IPS-18c (cell line): ENCODE measurements around the gene CCT7.
"Not testable (repeated sequence)": the region's sequence is repeated elsewhere in the genome, so short reads cannot be mapped to it uniquely, and the experiment has no call there.

Experiments
- H3K4me3 ChIP-seq: 2 replicates; pipeline ENCODE4 v1.7.0; 2013; ENCODE audit warnings: low read depth, mild to moderate bottlenecking, low read length, moderate library complexity; ENCODE audit not compliant: insufficient read depth
- H3K9me3 ChIP-seq: one replicate; pipeline ENCODE4 v1.6.1; 2013; ENCODE audit warnings: mild to moderate bottlenecking, low read length, moderate library complexity; ENCODE audit not compliant: control insufficient read depth, insufficient read depth

Gene CCT7

GRCh38 chr2:73233932-73234832, at the start of gene CCT7:
TSS of gene CCT7 (plus strand) at chr2:73234308. CDS start at chr2:73234379, 71 bp downstream.
- no peaks in the 10 kb centered on the region for H3K9me3 ChIP-seq
- H3K4me3 ChIP-seq, result peak within 1 kb of the TSS; percentile 93

GRCh38 chr2:73185965-73186364, 48.1 kb upstream of the CCT7 start:
- peaks cover 2% of the 10 kb centered on the region for H3K9me3 ChIP-seq
- no peak overlapping the region for H3K4me3 ChIP-seq

- no peak overlapping the region for H3K4me3 ChIP-seq
- H3K9me3 ChIP-seq, result peaks cover 2% of the 10 kb centered on the region
Observed at GRCh38 chr2:73187549-73187948, 46.6 kb upstream of the CCT7 start.

DNA sequence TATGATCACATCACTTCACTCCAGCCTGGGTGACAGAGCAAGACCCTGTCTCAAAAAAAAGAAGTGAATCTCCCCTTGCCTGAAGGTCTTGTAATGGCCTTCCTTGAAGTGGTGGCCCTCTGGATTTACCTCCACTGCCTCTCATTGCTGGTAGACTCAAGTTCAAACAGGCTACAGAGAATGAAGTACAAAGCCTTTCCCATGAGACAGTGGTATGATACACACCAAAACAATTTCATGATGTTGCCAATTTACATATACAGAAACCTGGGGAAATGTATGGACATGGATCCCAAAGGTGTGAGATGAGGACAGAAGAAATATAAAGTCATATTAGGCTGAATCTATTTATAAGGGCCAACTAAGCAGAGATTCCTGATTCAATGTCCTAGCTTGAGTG, 36.5 kb upstream of the CCT7 start:
- Histone ChIP-seq H3K4me3 (no peak overlapping the region), H3K9me3 (no peaks in the 10 kb centered on the region)

DNA sequence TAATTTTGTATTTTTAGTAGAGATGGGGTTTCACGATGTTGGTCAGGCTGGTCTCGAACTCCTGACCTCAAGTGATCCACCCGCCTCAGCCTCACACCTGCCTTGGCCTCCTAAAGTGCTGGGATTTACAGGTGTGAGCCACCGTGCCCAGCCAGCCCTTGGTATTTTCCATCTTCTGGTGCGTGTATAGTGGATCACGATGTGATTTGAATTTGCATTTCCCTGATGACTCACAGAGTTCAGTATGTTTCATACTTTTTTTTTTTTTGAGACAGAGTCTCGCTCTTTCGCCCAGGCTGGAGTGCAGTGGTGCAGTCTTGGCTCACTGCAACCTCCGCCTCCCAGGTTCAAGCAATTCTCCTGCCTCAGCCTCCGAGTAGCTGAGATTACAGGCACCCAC, 33.8 kb upstream of the CCT7 start:
- not testable (repeated sequence) for H3K4me3 ChIP-seq, H3K9me3 ChIP-seq

- Histone ChIP-seq H3K4me3 (peak within 1 kb of the TSS; percentile 45), H3K9me3 (peaks cover 3% of the 10 kb centered on the region)
Observed at GRCh38 chr2:73202156-73203054, 31.7 kb upstream of the CCT7 start, which contains the start of gene NOTO. TSS of gene NOTO (plus strand) at chr2:73202574. CDS start at chr2:73202667, 93 bp downstream.

DNA sequence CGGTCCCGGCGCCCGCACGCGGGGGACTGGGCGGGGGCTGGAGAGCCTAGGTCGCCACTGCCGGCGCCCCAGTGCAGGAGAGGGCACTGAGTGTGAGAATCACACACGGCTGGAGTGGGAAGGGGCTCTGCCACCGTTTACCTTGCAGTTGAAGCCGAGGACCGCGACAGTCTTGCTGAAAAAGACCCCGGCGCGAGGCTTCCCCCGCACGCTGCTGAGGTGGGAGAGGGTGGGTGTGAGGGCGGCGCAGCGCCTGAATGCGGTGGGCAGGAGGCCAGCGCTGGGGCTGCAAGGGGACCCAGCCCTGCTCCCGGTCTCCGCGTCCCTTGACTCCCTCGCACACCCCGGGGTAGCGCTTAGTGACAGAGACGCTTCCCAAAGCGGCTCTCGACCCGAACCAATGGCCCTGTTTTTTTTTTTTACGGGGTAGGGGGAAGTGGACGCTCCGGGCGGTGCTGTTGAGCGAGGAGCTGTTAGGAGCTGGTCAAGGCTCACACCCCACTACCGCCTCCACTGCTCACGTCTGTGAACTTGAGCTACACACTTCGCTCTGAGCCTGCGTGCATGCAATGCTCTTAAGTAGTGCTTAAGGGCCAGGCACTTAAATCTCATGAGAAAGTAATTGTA, 30.9 kb upstream of the CCT7 start:
- Histone ChIP-seq H3K9me3 (peaks cover 3% of the 10 kb centered on the region), H3K4me3 (peak overlapping the region; percentile 45)

DNA sequence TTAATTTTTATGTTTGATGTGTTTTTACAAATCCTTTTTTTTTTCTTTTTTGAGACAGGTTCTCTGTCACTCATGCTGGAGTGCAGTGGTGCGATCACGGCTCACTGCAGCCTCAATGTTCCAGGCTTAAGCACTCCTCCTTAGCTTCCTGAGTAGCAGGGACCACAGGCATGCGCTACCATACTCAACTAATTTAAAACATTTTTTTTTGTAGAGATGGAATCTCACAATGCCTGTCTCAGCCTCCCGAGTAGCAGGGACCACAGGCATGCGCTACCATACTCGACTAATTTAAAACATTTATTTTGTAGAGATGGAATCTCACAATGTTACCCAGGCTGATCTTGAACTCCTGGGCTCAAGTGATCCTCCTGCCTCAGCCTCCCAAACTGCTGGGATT, 28.5 kb upstream of the CCT7 start:
- peaks cover 3% of the 10 kb centered on the region for H3K9me3 ChIP-seq
- no peak overlapping the region for H3K4me3 ChIP-seq

DNA sequence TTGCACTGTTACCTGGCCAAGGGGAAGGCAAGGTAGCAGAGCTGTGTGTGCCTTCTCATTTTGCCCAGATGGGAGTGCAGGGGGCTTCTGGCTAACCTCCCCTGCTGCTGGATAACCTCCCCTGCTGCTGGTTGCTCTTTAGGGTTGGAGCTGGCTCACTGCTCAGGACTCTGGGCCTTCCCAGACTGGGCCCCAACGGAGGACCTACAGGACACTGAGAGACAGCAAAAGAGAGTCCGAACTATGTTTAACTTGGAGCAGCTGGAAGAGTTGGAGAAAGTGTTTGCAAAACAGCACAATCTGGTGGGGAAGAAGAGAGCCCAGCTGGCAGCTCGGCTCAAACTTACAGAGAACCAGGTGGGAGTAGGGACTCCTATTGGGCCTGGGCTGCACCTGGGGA, 25.9 kb upstream of the CCT7 start:
- H3K4me3 ChIP-seq, result no peak overlapping the region
- peaks cover 3% of the 10 kb centered on the region for H3K9me3 ChIP-seq

GRCh38 chr2:73210019-73210418, 24.1 kb upstream of the CCT7 start:
- H3K4me3 ChIP-seq, result no peak overlapping the region
- no peaks in the 10 kb centered on the region for H3K9me3 ChIP-seq

DNA sequence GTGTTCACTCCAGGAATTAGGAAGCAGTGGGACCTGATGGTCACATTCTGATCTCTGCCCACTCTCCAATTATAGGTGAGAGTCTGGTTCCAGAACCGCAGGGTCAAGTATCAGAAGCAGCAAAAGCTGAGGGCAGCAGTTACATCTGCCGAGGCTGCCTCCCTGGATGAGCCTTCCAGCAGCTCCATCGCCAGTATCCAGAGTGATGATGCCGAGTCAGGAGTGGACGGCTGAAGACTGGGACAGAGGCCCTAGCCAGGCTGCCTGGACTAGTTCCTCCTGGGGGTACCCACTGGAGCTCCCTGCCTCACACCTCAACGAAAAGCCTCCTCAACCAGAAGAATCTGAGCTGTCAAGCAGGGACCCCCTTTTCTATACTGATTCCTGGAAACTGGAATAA, 23.4 kb upstream of the CCT7 start:
- Histone ChIP-seq H3K9me3 (no peaks in the 10 kb centered on the region), H3K4me3 (no peak overlapping the region)

GRCh38 chr2:73212098-73212447, 22.0 kb upstream of the CCT7 start:
- H3K9me3 ChIP-seq, result no peaks in the 10 kb centered on the region

DNA sequence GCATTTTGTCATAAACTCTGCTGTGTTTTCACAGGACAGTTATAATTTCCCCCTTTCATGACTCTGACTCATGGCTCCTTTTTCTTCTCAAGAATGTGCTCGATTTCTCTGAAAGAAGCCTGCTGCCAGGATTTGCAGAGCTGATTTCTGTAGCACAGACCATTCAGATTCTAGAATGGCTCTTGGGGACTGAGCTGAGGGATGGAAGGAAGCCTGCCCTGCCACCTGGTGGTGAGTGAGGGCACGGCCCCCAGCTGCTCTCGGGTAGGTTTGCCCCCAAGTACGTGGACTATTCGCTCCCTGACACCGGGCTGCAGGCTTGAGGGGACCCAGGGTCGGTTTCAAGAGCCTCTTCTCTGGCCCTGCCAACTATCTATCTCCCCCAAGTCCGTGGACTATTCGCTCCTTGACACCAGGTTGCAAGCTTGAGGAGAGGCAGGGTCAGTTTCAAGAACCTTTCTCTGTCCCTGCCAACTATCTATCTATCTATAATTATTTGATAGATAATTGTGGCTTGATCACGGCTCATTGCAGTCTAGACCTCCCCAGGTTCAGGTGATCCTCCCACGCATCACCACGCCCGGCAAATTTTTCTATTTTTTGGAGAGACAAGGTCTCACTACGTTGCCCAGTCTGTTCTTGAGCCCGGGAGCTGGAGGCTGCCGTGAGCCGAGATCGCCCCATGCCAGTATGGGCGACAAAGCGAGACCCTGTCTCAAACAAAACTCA, 21.5 kb upstream of the CCT7 start:
- H3K4me3 ChIP-seq, result no peak overlapping the region

More at GRCh38 chr2:73212098-73212447, 22.0 kb upstream of the CCT7 start:
- no peak overlapping the region for H3K4me3 ChIP-seq

GRCh38 chr2:73214120-73215035, 19.7 kb upstream of the CCT7 start, which contains the start of gene SMYD5:
TSS of gene SMYD5 (plus strand) at chr2:73214245. CDS start at chr2:73214267, 22 bp downstream.
- peak within 1 kb of the TSS; percentile 96 for H3K4me3 ChIP-seq
- H3K9me3 ChIP-seq, result no peaks in the 10 kb centered on the region

More for the DNA sequence above, 21.5 kb upstream of the CCT7 start:
- H3K9me3 ChIP-seq, result no peaks in the 10 kb centered on the region

DNA sequence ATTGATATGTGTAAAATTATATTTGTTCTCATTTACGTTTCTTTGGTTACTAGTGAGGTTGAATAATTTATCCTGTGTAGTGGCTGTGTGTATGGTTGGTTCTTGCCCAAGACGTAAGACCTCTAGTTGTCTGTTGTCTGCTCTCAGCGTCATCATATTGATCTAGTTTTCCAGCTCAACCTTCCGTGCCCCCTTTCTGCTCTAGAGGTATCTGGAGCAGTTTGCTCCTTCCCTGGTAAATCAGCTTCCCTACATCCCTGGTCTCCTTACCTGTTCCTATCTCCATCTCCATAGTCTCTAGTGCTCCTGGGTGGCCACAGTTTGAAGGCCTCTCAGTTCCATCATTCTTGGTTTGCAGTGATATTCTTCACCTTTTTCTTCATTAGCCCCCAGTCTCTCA, 18.9 kb upstream of the CCT7 start:
- no peak overlapping the region for H3K4me3 ChIP-seq
- no peaks in the 10 kb centered on the region for H3K9me3 ChIP-seq

- no peaks in the 10 kb centered on the region for H3K9me3 ChIP-seq
- no peak overlapping the region for H3K4me3 ChIP-seq
Observed at GRCh38 chr2:73217160-73217559, 16.9 kb upstream of the CCT7 start.
